ENCODE measurements around the gene SCIMP. TPM values are rescaled to one million over a fixed set of nuclear protein-coding genes. Genes with fewer than 3 reads are reported as not detected.

Gene SCIMP
- total RNA-seq, 4 donors from 2014 or later = 0.59 to 1.0 TPM; not detected in 2

- H3K4me3 ChIP-seq (replicated peaks in 1 of 3) = no peak overlapping the region
- TF ChIP-seq CTCF (IDR thresholded peaks at IDR 0.05) (no peak), POLR2A (IDR thresholded peaks at IDR 0.05) (no peak)
- intact Hi-C loops (cut with DNase I) = no loop called here
- 69 to 70% methylated on average over 2 of the region's 2 CpGs for WGBS, 2 donors
- no peaks in the 10 kb centered on the region for H3K27me3 ChIP-seq
- no peak for DNase-seq
- H3K27ac ChIP-seq = no peak overlapping the region
- H3K4me1 ChIP-seq = no peaks in the 10 kb centered on the region
- H3K9me3 ChIP-seq = no peaks in the 10 kb centered on the region
- H3K36me3 ChIP-seq = no peaks in the 10 kb centered on the region
Observed at GRCh38 chr17:5200360-5200759, 34.3 kb downstream of the SCIMP start.

- Histone ChIP-seq H3K4me3 (replicated peaks in 1 of 3) (no peak overlapping the region), H3K27ac (no peak overlapping the region), H3K27me3 (no peaks in the 10 kb centered on the region), H3K9me3 (no peaks in the 10 kb centered on the region), H3K4me1 (no peaks in the 10 kb centered on the region), H3K36me3 (no peaks in the 10 kb centered on the region)
- TF ChIP-seq POLR2A (IDR thresholded peaks at IDR 0.05) (no peak), CTCF (IDR thresholded peaks at IDR 0.05) (no peak)
- no peak for DNase-seq
- intact Hi-C loops (cut with DNase I) = no loop called here
- 95 to 96% methylated on average over 4 to 7 of the region's 7 CpGs for WGBS, 2 donors
Observed at GRCh38 chr17:5198472-5198871, 36.2 kb downstream of the SCIMP start.

GRCh38 chr17:5194346-5194745 is 40.3 kb downstream of the SCIMP start:
- intact Hi-C loops (cut with DNase I) = no loop called here

GRCh38 chr17:5191541-5192417 is 42.9 kb downstream of the SCIMP start, which contains the start of gene ZNF594:
Gene ZNF594 (minus strand): TSS chr17:5191868. CDS start chr17:5184256, 7,612 bp downstream.
- H3K9me3 ChIP-seq = no peaks in the 10 kb centered on the region
- peak; percentile 98 for DNase-seq
- peaks cover 7 to 13% of the 10 kb centered on the region in 2 donors for H3K4me1 ChIP-seq
- H3K36me3 ChIP-seq = peaks cover 2 to 7% of the 10 kb centered on the region in 2 donors
- TF ChIP-seq POLR2A (IDR thresholded peaks at IDR 0.05) = peak in 1 of 2 donors; percentile 70
- TF ChIP-seq CTCF (IDR thresholded peaks at IDR 0.05) = peak in 5 of 6 experiments; percentile 22 to 85 (median 69)
- no peaks in the 10 kb centered on the region for H3K27me3 ChIP-seq
- 5 to 6% methylated on average over 19 to 37 of the region's 82 CpGs for WGBS, 2 donors
- intact Hi-C loops (cut with DNase I) = no loop called here
- H3K4me3 ChIP-seq (replicated peaks in 1 of 3) = peak within 1 kb of the TSS; percentile 44 to 72 (median 50)
- H3K27ac ChIP-seq = peak within 1 kb of the TSS in 2 of 3 donors; percentile 18 to 30

More at GRCh38 chr17:5194346-5194745, 40.3 kb downstream of the SCIMP start:
- no peaks in the 10 kb centered on the region for H3K27me3 ChIP-seq
- WGBS, 2 donors = 87 to 96% methylated on average over 2 of the region's 2 CpGs
- DNase-seq = no peak
- no peaks in the 10 kb centered on the region for H3K9me3 ChIP-seq
- peaks cover 7 to 13% of the 10 kb centered on the region in 2 donors for H3K4me1 ChIP-seq
- no peak overlapping the region for H3K4me3 ChIP-seq (replicated peaks in 1 of 3)
- no peak overlapping the region for H3K27ac ChIP-seq
- H3K36me3 ChIP-seq = peaks cover 0 to under 1% of the 10 kb centered on the region in 2 donors
- no peak for TF ChIP-seq POLR2A (IDR thresholded peaks at IDR 0.05)
- no peak for TF ChIP-seq CTCF (IDR thresholded peaks at IDR 0.05)

GRCh38 chr17:5184288-5184687 is 50.4 kb downstream of the SCIMP start:
- H3K9me3 ChIP-seq = peaks cover 25% of the 10 kb centered on the region
- TF ChIP-seq CTCF (IDR thresholded peaks at IDR 0.05) = no peak
- no peak for TF ChIP-seq POLR2A (IDR thresholded peaks at IDR 0.05)
- H3K36me3 ChIP-seq = peaks cover 5 to 9% of the 10 kb centered on the region in 2 donors
- intact Hi-C loops (cut with DNase I) = no loop called here
- H3K4me1 ChIP-seq = no peaks in the 10 kb centered on the region
- no peaks in the 10 kb centered on the region for H3K27me3 ChIP-seq
- no peak overlapping the region for H3K4me3 ChIP-seq (replicated peaks in 1 of 3)
- no peak overlapping the region for H3K27ac ChIP-seq
- 95 to 96% methylated on average over 2 of the region's 2 CpGs for WGBS, 2 donors
- no peak for DNase-seq

All from thyroid gland (tissue), 4 donors.